H1 (cell line): Measurements from ENCODE around the gene RNGTT. TPM values are rescaled to one million over a fixed set of nuclear protein-coding genes. Genes with fewer than 3 reads are reported as not detected.

Experiments used
- CTCF ChIA-PET: fragments of 300-600 bp; sonication (Branson Sonifier 250); formaldehyde crosslinking; loops from one replicate; lab custom pipeline; 2021; ENCODE audit not compliant: partially characterized antibody; lab: Charles Lee
- POLR2A ChIA-PET: fragments of 300-600 bp; sonication (Branson Sonifier 250); formaldehyde crosslinking; loops from one replicate; lab custom pipeline; 2021; ENCODE audit warnings: inconsistent platforms; ENCODE audit not compliant: partially characterized antibody; lab: Charles Lee
- DNase-seq, 2 experiments: peaks; one replicate each; pipeline versions ENCODE4 v3.0.0 to v3.0.0-alpha.2; 2010 to 2022; ENCODE audit warnings: low spot score in 2 of 2, low read depth in 1 of 2, mixed read lengths in 1 of 2
- FAIRE-seq: peaks from 2 replicates; lab custom pipeline; 2011; peaks lifted over from hg19 to GRCh38; lab: Jason Lieb, UNC
- H2AFZ ChIP-seq: 2 replicates; pipeline ENCODE4 v1.8.1; 2012; ENCODE audit warnings: low read length, inconsistent platforms
- H2AK5ac ChIP-seq: 2 replicates; pipeline ENCODE4 v1.6.1; 2013; ENCODE audit warnings: low read depth, low read length
- H2BK120ac ChIP-seq: replicated peaks from 2 replicates; pipeline ENCODE3; 2013; ENCODE audit warnings: low read depth, low read length, inconsistent platforms
- H2BK12ac ChIP-seq: 2 replicates; pipeline ENCODE4 v1.6.1; 2013; ENCODE audit warnings: low read depth, low read length
- H2BK15ac ChIP-seq: 2 replicates; pipeline ENCODE4 v1.6.1; 2013; ENCODE audit warnings: low read length
- H2BK20ac ChIP-seq: 2 replicates; pipeline ENCODE4 v1.6.1; 2013; ENCODE audit warnings: low read length
- H2BK5ac ChIP-seq: 2 replicates; pipeline ENCODE4 v1.6.1; 2013; ENCODE audit warnings: low read depth, low read length
- H3K14ac ChIP-seq: 2 replicates; pipeline ENCODE4 v1.6.1; 2013; ENCODE audit warnings: inconsistent platforms; ENCODE audit not compliant: insufficient read length
- H3K18ac ChIP-seq: 2 replicates; pipeline ENCODE4 v1.6.1; 2013; ENCODE audit warnings: low read length; ENCODE audit errors: extremely low read depth
- H3K23ac ChIP-seq: 2 replicates; pipeline ENCODE4 v1.6.1; 2013; ENCODE audit warnings: inconsistent platforms; ENCODE audit not compliant: insufficient read length
- H3K23me2 ChIP-seq: 2 replicates; pipeline ENCODE4 v1.6.1; 2013; ENCODE audit warnings: low read depth, low read length
- H3K27ac ChIP-seq: 2 replicates; pipeline ENCODE4 v1.6.1; 2011; ENCODE audit warnings: low read depth, low read length, inconsistent platforms
- H3K27me3 ChIP-seq, 4 experiments: replicated peaks in 1 of 4; 1 replicate in 1 of 4; 2 replicates in 3 of 4; pipeline versions ENCODE4 v1.6.1 to v1.8.1; 2011 to 2013; ENCODE audit warnings: low read length in 3 of 4, mild to moderate bottlenecking in 3 of 4, inconsistent platforms in 2 of 4, mixed read lengths in 2 of 4, moderate library complexity in 1 of 4; ENCODE audit not compliant: control insufficient read depth in 3 of 4, insufficient read depth in 3 of 4; ENCODE audit errors: extremely low read depth in 1 of 4
- H3K36me3 ChIP-seq, 4 experiments: 2 replicates each; pipeline versions ENCODE4 v1.6.1 to v1.8.1; 2011 to 2013; ENCODE audit warnings: mild to moderate bottlenecking in 4 of 4, low read length in 3 of 4, moderate library complexity in 2 of 4, control low read depth in 1 of 4, inconsistent platforms in 1 of 4; ENCODE audit not compliant: insufficient read depth in 4 of 4, control insufficient read depth in 2 of 4
- H3K4ac ChIP-seq: replicated peaks from 2 replicates; pipeline ENCODE3; 2013; ENCODE audit warnings: low read length, low read depth, mixed read lengths, inconsistent platforms; ENCODE audit not compliant: insufficient read length
- H3K4me1 ChIP-seq, 4 experiments: replicated peaks in 1 of 4; 1 replicate in 1 of 4; 2 replicates in 3 of 4; pipeline versions ENCODE4 v1.6.1 to v1.8.1; 2011 to 2013; ENCODE audit warnings: low read length in 3 of 4, inconsistent platforms in 2 of 4, mixed read lengths in 1 of 4; ENCODE audit not compliant: insufficient read depth in 4 of 4, control insufficient read depth in 3 of 4
- H3K4me2 ChIP-seq, 2 experiments: 2 replicates each; pipeline versions ENCODE4 v1.6.1 to v1.8.1; 2011 to 2013; ENCODE audit warnings: low read depth in 2 of 2, low read length in 2 of 2, control low read depth in 1 of 2, inconsistent platforms in 1 of 2, mild to moderate bottlenecking in 1 of 2; ENCODE audit not compliant: insufficient read depth in 1 of 2
- H3K4me3 ChIP-seq, 4 experiments: fragments of 200-600, 300-600 bp in 1 of 4; sonication (generic), shearing (Covaris generic), sonication (Bioruptor Twin) in 1 of 4; 2 replicates each; pipeline versions ENCODE4 v1.5.1 to v1.8.1; 2011 to 2016; ENCODE audit warnings: low read length in 4 of 4, low read depth in 3 of 4, control low read depth in 2 of 4, inconsistent platforms in 2 of 4, mild to moderate bottlenecking in 2 of 4, mixed read lengths in 1 of 4, moderate library complexity in 1 of 4; ENCODE audit not compliant: insufficient read depth in 2 of 4; ENCODE audit errors: extremely low read depth in 1 of 4
- H3K56ac ChIP-seq: replicated peaks from 2 replicates; pipeline ENCODE3; 2013; ENCODE audit warnings: low read depth, mild to moderate bottlenecking, mixed read lengths, low read length, inconsistent platforms; ENCODE audit not compliant: insufficient read length
- H3K79me1 ChIP-seq: 2 replicates; pipeline ENCODE4 v1.6.1; 2013; ENCODE audit warnings: low read depth, low read length, control low read depth
- H3K79me2 ChIP-seq, 2 experiments: 2 replicates each; pipeline versions ENCODE4 v1.6.1 to v1.8.1; 2012 to 2013; ENCODE audit warnings: low read length in 2 of 2, mild to moderate bottlenecking in 2 of 2, inconsistent platforms in 1 of 2; ENCODE audit not compliant: insufficient read depth in 2 of 2, control insufficient read depth in 1 of 2
- H3K9ac ChIP-seq, 4 experiments: replicated peaks in 1 of 4; 1 replicate in 1 of 4; 2 replicates in 3 of 4; pipeline versions ENCODE4 v1.6.1 to v1.8.1; 2011 to 2013; ENCODE audit warnings: low read depth in 3 of 4, low read length in 3 of 4, control low read depth in 2 of 4, mild to moderate bottlenecking in 2 of 4, moderate library complexity in 2 of 4, inconsistent platforms in 1 of 4; ENCODE audit errors: extremely low read depth in 1 of 4
- H3K9me3 ChIP-seq, 2 experiments: 2 replicates each; pipeline versions ENCODE4 v1.6.1 to v1.8.1; 2012 to 2013; ENCODE audit warnings: mild to moderate bottlenecking in 2 of 2, moderate library complexity in 2 of 2, control low read depth in 1 of 2, inconsistent platforms in 1 of 2, low read depth in 1 of 2, low read length in 1 of 2, mixed read lengths in 1 of 2; ENCODE audit not compliant: insufficient read depth in 2 of 2
- H4K20me1 ChIP-seq, 2 experiments: replicated peaks in 1 of 2; 2 replicates each; pipeline versions ENCODE3 to v1.8.1; 2011 to 2013; ENCODE audit warnings: inconsistent platforms in 2 of 2, low read length in 2 of 2, mild to moderate bottlenecking in 1 of 2; ENCODE audit not compliant: insufficient read depth in 2 of 2, control insufficient read depth in 1 of 2
- H4K5ac ChIP-seq: 2 replicates; pipeline ENCODE4 v1.6.1; 2013; ENCODE audit warnings: low read length, low read depth, mixed read lengths, inconsistent platforms; ENCODE audit not compliant: insufficient read length
- H4K8ac ChIP-seq: 2 replicates; pipeline ENCODE4 v1.8.0; 2013; ENCODE audit warnings: mild to moderate bottlenecking, moderate library complexity, low read length, inconsistent platforms; ENCODE audit not compliant: insufficient read depth; ENCODE audit errors: extremely low read depth
- H4K91ac ChIP-seq: replicated peaks from 2 replicates; pipeline ENCODE3; 2013; ENCODE audit warnings: low read length, mixed read lengths, inconsistent platforms; ENCODE audit not compliant: insufficient read length
- CEBPB ChIP-seq: IDR thresholded peaks from 2 replicates; pipeline ENCODE4 v1.6.1; 2012; ENCODE audit warnings: low read depth, low read length
- CHD2 ChIP-seq: IDR thresholded peaks from 2 replicates; pipeline ENCODE4 v1.6.1; 2012; ENCODE audit warnings: low read length, improper control_type of control experiment
- FOSL1 ChIP-seq: IDR thresholded peaks from 2 replicates; pipeline ENCODE4 v1.6.1; 2011; ENCODE audit warnings: mild to moderate bottlenecking, low read depth, low read length, moderate library complexity; ENCODE audit not compliant: insufficient read depth
- GTF2F1 ChIP-seq: IDR thresholded peaks from 2 replicates; pipeline ENCODE4 v1.6.1; 2012; ENCODE audit warnings: low read depth, low read length, improper control_type of control experiment, borderline replicate concordance
- NRF1 ChIP-seq: IDR thresholded peaks from 2 replicates; pipeline ENCODE4 v1.6.1; 2011; ENCODE audit warnings: mild to moderate bottlenecking, low read depth, low read length, improper control_type of control experiment
- PHF8 ChIP-seq: fragments of 200-600 bp; sonication (generic); conservative IDR thresholded peaks from 2 replicates; pipeline ENCODE4 v1.7.1; 2012; ENCODE audit warnings: low read depth, mild to moderate bottlenecking, inconsistent platforms, low read length, moderate library complexity
- POU5F1 ChIP-seq: IDR thresholded peaks from 2 replicates; pipeline ENCODE4 v1.6.1; 2011; ENCODE audit warnings: low read depth, mild to moderate bottlenecking, low read length, moderate library complexity
- SAP30 ChIP-seq: fragments of 300-600 bp; sonication (generic); IDR thresholded peaks from 2 replicates; pipeline ENCODE4 v1.7.1; 2012; ENCODE audit warnings: low read length, moderate library complexity, mild to moderate bottlenecking, inconsistent platforms; ENCODE audit not compliant: insufficient read depth, insufficient replicate concordance
- SIN3A ChIP-seq, 2 experiments: IDR thresholded peaks in 1 of 2; conservative IDR thresholded peaks in 1 of 2; 2 replicates each; pipeline ENCODE4 v1.6.1; 2011 to 2012; ENCODE audit warnings: low read length in 2 of 2, improper control_type of control experiment in 1 of 2, low read depth in 1 of 2, mild to moderate bottlenecking in 1 of 2
- TAF1 ChIP-seq: IDR thresholded peaks from 2 replicates; pipeline ENCODE4 v1.6.1; 2011; ENCODE audit warnings: mild to moderate bottlenecking, low read depth, low read length
- TEAD4 ChIP-seq: IDR thresholded peaks from 2 replicates; pipeline ENCODE4 v1.6.1; 2012; ENCODE audit warnings: low read depth, low read length, inconsistent platforms, mixed read lengths
- WGBS, 2 experiments: shearing (Covaris generic) in 1 of 2; methylation state at CpG; one replicate each; pipeline versions ENCODE4 v1.1.6 to v1.1.7; 2013 to 2015; ENCODE audit warnings: low lambda C conversion rate in 2 of 2, mixed read lengths in 2 of 2, inconsistent platforms in 1 of 2, low coverage in 1 of 2, missing lambda C conversion rate in 1 of 2; ENCODE audit not compliant: insufficient replicate concordance in 2 of 2, insufficient coverage in 1 of 2, insufficient read length in 1 of 2; ENCODE audit errors: extremely low coverage in 1 of 2, missing lambda C conversion rate in 1 of 2; 5-methylcytosine and 5-hydroxymethylcytosine counted together
- polyA plus RNA-seq, 7 experiments: library from polyadenylated mRNA; depleted of rRNA in 3 of 7; stranded (reverse) in 5 of 7; unstranded in 2 of 7; fragments of >200 nt in 5 of 7; fragments of 200-250 nt in 2 of 7; gene quantifications; 1 replicate in 5 of 7; 2 replicates in 1 of 7; 4 replicates in 1 of 7; pipeline versions ENCODE4 v1.2.1 to v1.2.3, GENCODE V29; 2011 to 2013; ENCODE audit warnings: missing spikeins in 2 of 7, mixed read lengths in 2 of 7
- total RNA-seq: library from RNA; stranded (reverse); fragmentation: NEBNext Ultra II Directional; extraction: Animal tissue kit (Norgen Biotek cat#: 25700); gene quantifications from 2 replicates; pipeline ENCODE4 v1.2.1, GENCODE V29; 2021

Gene RNGTT
- total and polyA plus RNA-seq, 2 of the 8 experiments (the other 6 are each of a cell fraction or from before 2014, with no cell fraction given), result 3.6 to 21.2 TPM

DNA sequence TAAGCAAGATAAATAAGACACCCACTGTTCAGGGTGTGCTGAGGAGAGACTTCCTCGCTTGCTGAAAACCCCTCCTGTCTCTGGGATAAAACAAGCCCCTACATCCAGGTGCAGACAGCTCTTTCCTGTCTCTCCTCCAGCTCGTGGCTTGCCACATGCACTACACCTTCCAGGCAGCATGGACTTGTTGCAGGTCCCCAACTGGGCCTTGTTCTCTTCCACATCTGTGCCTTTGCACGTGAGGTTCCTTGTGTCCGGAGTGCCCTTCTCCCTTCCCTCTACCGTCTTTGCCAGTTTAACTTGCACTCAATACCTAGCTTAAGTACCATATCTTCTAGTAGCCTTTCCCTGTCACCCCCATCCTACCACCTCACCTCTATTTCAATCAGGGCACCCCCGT lies 397.6 kb downstream of the RNGTT start:
- no peak overlapping the region for H3K14ac ChIP-seq
- H3K23ac ChIP-seq, result no peak overlapping the region
- no peak overlapping the region; the same call in 1 of the 2 replicates for H3K18ac ChIP-seq
- H4K91ac ChIP-seq, result no peak overlapping the region
- no peak overlapping the region for H4K8ac ChIP-seq
- H2BK120ac ChIP-seq, result no peak overlapping the region
- FAIRE-seq (no peak), DNase-seq (no peak)
- H2AFZ ChIP-seq, result peak overlapping the region; percentile 84
- H2BK20ac ChIP-seq, result 0 out of 2 replicates have a peak overlapping the region, but pooled peaks have one; percentile 18
- WGBS, 2 experiments, result 84% methylated on average over 6 of the region's 6 CpGs; no CpG with 5 or more reads in 1 of the 2 experiments
- no peak overlapping the region for H3K27ac ChIP-seq
- H4K20me1 ChIP-seq, result no peaks in the 10 kb centered on the region
- no peak overlapping the region for H2BK5ac ChIP-seq
- no peaks in the 10 kb centered on the region for H3K36me3 ChIP-seq
- H3K4ac ChIP-seq, result no peak overlapping the region
- no peak overlapping the region for H3K4me2 ChIP-seq
- no peaks in the 10 kb centered on the region for H3K79me2 ChIP-seq
- no peaks in the 10 kb centered on the region for H3K23me2 ChIP-seq
- no peak overlapping the region for H3K56ac ChIP-seq
- H3K79me1 ChIP-seq, result no peaks in the 10 kb centered on the region
- H3K9me3 ChIP-seq, result peaks cover 8 to 13% of the 10 kb centered on the region in 2 experiments
- H3K9ac ChIP-seq, result no peak overlapping the region
- no peak overlapping the region for H2BK12ac ChIP-seq
- H3K27me3 ChIP-seq, result no peaks in the 10 kb centered on the region
- TF ChIP-seq CHD2 (no peak), CEBPB (no peak), TEAD4 (no peak), TAF1 (no peak), POU5F1 (no peak), SAP30 (no peak), NRF1 (no peak), SIN3A (conservative IDR thresholded peaks at IDR 0.05 in 1 of 2, IDR thresholded peaks at IDR 0.05 in 1 of 2; ENCODE audit: low read depth in 1 of 2, low read length in 2 of 2) (no peak), GTF2F1 (no peak), PHF8 (no peak), FOSL1 (no peak)
- ChIA-PET POLR2A (no interaction called here), CTCF (interaction anchor here (0.9 to 1.0 kb wide), 2 partner anchors 8 to 185 kb away, joined by 3 read pairs; no protein-coding TSS in a partner anchor)
- peaks cover 0 to 4% (median 3%) of the 10 kb centered on the region in 4 experiments; a peak in 3 of 7 replicates for H3K4me1 ChIP-seq
- no peak overlapping the region for H4K5ac ChIP-seq
- peak overlapping the region; percentile 81; the same call in 1 of the 2 replicates for H2BK15ac ChIP-seq
- no peak overlapping the region for H3K4me3 ChIP-seq
- H2AK5ac ChIP-seq, result no peak overlapping the region
